ENCODE measurements around the gene TARS3.

Gene TARS3

GRCh38 chr15:101608201-101608600 is 116.1 kb downstream of the TARS3 start:
- DNase-seq (ENCODE audit: extremely low read depth, low read depth) = no peak
- H3K4me3 ChIP-seq (replicated peaks; ENCODE audit: low read depth, low read length) = no peak overlapping the region
- no peak for TF ChIP-seq CTCF (IDR thresholded peaks at IDR 0.05; ENCODE audit: low read depth, low read length, missing control alignments)

- DNase-seq (ENCODE audit: extremely low read depth, low read depth) = no peak
- no peak for TF ChIP-seq CTCF (IDR thresholded peaks at IDR 0.05; ENCODE audit: low read depth, low read length, missing control alignments)
- H3K4me3 ChIP-seq (replicated peaks; ENCODE audit: low read depth, low read length) = no peak overlapping the region
Measured at GRCh38 chr15:101607108-101607507, 117.2 kb downstream of the TARS3 start.

- DNase-seq (ENCODE audit: extremely low read depth, low read depth) = no peak
- H3K4me3 ChIP-seq (replicated peaks; ENCODE audit: low read depth, low read length) = no peak overlapping the region
- no peak for TF ChIP-seq CTCF (IDR thresholded peaks at IDR 0.05; ENCODE audit: low read depth, low read length, missing control alignments)
Measured at GRCh38 chr15:101604124-101604874, 120.0 kb downstream of the TARS3 start.
